Gastrocnemius medialis (tissue), 4 donors: ENCODE measurements around the gene PARD3B.

Source experiments
- POLR2A ChIP-seq, 2 donors: fragments of 450-650 bp; IDR thresholded peaks; one replicate each; pipeline ENCODE4 v1.6.1; 2017; ENCODE audit warnings: antibody characterized with exemption in 2 of 2, mild to moderate bottlenecking in 2 of 2, moderate library complexity in 2 of 2
- TF ChIP-seq, protein P1 (sequence below), 5 experiments: fragments of 450-650 bp in 3 of 5; fragments of 200-600 bp in 2 of 5; sonication (generic) in 2 of 5; IDR thresholded peaks in 4 of 5; conservative IDR thresholded peaks in 1 of 5; 1 replicate in 4 of 5; 2 replicates in 1 of 5; pipeline ENCODE4 v1.5.1; 2016 to 2019; ENCODE audit warnings: antibody characterized with exemption in 5 of 5, mild to moderate bottlenecking in 3 of 5, moderate library complexity in 3 of 5

DNA sequence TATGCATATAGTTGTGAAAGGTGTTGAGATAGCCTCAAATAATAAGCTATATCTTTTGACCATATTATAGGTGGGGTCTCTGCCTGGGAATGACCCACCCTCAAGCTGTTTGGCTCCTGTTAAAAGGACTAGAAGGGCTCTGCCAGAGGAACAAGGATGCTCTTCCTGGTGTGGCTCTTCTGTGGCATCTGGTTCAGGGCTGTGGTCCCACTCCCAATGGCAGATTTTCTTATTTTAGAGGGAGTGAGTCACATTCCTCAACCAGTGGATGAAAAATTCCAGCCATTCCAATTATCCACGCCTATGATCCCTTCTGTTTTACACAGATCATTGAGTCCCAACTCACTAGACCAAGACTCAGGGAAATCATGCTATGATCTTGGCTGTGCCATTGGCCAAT, 119.9 kb downstream of the PARD3B start:
- TF ChIP-seq POLR2A (IDR thresholded peaks at IDR 0.05), result no peak
- TF ChIP-seq, protein P1, sequence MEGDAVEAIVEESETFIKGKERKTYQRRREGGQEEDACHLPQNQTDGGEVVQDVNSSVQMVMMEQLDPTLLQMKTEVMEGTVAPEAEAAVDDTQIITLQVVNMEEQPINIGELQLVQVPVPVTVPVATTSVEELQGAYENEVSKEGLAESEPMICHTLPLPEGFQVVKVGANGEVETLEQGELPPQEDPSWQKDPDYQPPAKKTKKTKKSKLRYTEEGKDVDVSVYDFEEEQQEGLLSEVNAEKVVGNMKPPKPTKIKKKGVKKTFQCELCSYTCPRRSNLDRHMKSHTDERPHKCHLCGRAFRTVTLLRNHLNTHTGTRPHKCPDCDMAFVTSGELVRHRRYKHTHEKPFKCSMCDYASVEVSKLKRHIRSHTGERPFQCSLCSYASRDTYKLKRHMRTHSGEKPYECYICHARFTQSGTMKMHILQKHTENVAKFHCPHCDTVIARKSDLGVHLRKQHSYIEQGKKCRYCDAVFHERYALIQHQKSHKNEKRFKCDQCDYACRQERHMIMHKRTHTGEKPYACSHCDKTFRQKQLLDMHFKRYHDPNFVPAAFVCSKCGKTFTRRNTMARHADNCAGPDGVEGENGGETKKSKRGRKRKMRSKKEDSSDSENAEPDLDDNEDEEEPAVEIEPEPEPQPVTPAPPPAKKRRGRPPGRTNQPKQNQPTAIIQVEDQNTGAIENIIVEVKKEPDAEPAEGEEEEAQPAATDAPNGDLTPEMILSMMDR (IDR thresholded peaks at IDR 0.05 in 4 of 5, conservative IDR thresholded peaks at IDR 0.05 in 1 of 5), result no peak
